SK-N-SH (cell line): ENCODE measurements around the gene FGD4. TPM values are rescaled to one million over a fixed set of nuclear protein-coding genes. Genes with fewer than 3 reads are reported as not detected.

Experiments used
- CTCF ChIA-PET: fragments of 300-600, 350-600 bp; formaldehyde crosslinking; extraction: SDS; loops from one replicate; lab custom pipeline; 2021; lab: Yijun Ruan, JAX
- POLR2A ChIA-PET: fragments of 350-600 bp; sonication (Branson Sonifier 250); formaldehyde crosslinking; extraction: SDS; loops from one replicate; lab custom pipeline; 2020; ENCODE audit warnings: antibody characterized with exemption, inconsistent platforms; lab: Yijun Ruan, JAX
- DNase-seq: peaks from one replicate; pipeline ENCODE4 v3.0.0; 2012
- H2AFZ ChIP-seq: fragments of 200-600 bp; sonication (generic); 2 replicates; pipeline ENCODE4 v1.8.1; 2016; ENCODE audit warnings: antibody characterized with exemption, mild to moderate bottlenecking, low read depth
- H3F3A ChIP-seq: fragments of 200-600 bp; sonication (generic); replicated peaks from 2 replicates; pipeline ENCODE3; 2016; ENCODE audit warnings: antibody characterized with exemption, mild to moderate bottlenecking; ENCODE audit not compliant: insufficient read depth
- H3K27ac ChIP-seq, 2 experiments: fragments of 200-500 bp in 1 of 2; fragments of 200-600 bp in 1 of 2; sonication (Bioruptor generic) in 1 of 2; sonication (generic), shearing (Covaris generic) in 1 of 2; 2 replicates each; pipeline versions ENCODE4 v1.5.1 to v1.6.1; 2014 to 2016; ENCODE audit warnings: low read depth in 2 of 2, inconsistent platforms in 1 of 2, low read length in 1 of 2, mild to moderate bottlenecking in 1 of 2, mixed read lengths in 1 of 2
- H3K27me3 ChIP-seq: fragments of 200-600 bp; sonication (generic), shearing (Covaris generic); 2 replicates; pipeline ENCODE4 v1.6.1; 2016; ENCODE audit warnings: mixed run types; ENCODE audit not compliant: insufficient read depth
- H3K36me3 ChIP-seq, 2 experiments: fragments of 200-500 bp in 1 of 2; fragments of 200-600 bp in 1 of 2; sonication (Bioruptor generic) in 1 of 2; sonication (generic) in 1 of 2; replicated peaks in 1 of 2; 2 replicates each; pipeline versions ENCODE3 to v1.5.1; 2014 to 2016; ENCODE audit warnings: low read length in 1 of 2, mild to moderate bottlenecking in 1 of 2; ENCODE audit not compliant: insufficient read depth in 2 of 2, control insufficient read depth in 1 of 2
- H3K4me1 ChIP-seq, 2 experiments: fragments of 200-500 bp in 1 of 2; fragments of 200-600 bp in 1 of 2; sonication (Bioruptor generic) in 1 of 2; sonication (generic), shearing (Covaris generic) in 1 of 2; 2 replicates each; pipeline versions ENCODE4 v1.5.1 to v1.6.1; 2014 to 2016; ENCODE audit warnings: low read depth in 1 of 2, low read length in 1 of 2, mixed run types in 1 of 2; ENCODE audit not compliant: insufficient read depth in 2 of 2, control insufficient read depth in 1 of 2
- H3K4me2 ChIP-seq: fragments of 200-600 bp; sonication (generic), shearing (Covaris generic); 2 replicates; pipeline ENCODE4 v1.6.1; 2017; ENCODE audit warnings: mixed run types
- H3K4me3 ChIP-seq, 2 experiments: fragments of 200-500 bp in 1 of 2; fragments of 200-600 bp in 1 of 2; sonication (Bioruptor generic) in 1 of 2; sonication (generic), shearing (Covaris generic) in 1 of 2; 2 replicates each; pipeline versions ENCODE4 v1.5.1 to v1.8.1; 2014 to 2016; ENCODE audit warnings: low read depth in 2 of 2, inconsistent platforms in 1 of 2, low read length in 1 of 2, mild to moderate bottlenecking in 1 of 2, mixed read lengths in 1 of 2, moderate library complexity in 1 of 2
- H3K79me2 ChIP-seq: fragments of 200-600 bp; sonication (generic); 2 replicates; pipeline ENCODE4 v1.8.1; 2017; ENCODE audit warnings: mild to moderate bottlenecking; ENCODE audit not compliant: insufficient read depth
- H3K9ac ChIP-seq: fragments of 200-600 bp; sonication (generic); 2 replicates; pipeline ENCODE4 v1.6.1; 2017; ENCODE audit warnings: mixed run types
- H3K9me2 ChIP-seq: fragments of 200-600 bp; sonication (generic); 2 replicates; pipeline ENCODE4 v1.6.1; 2017; ENCODE audit warnings: mixed run types
- H3K9me3 ChIP-seq: fragments of 200-600 bp; sonication (generic); 2 replicates; pipeline ENCODE4 v1.6.1; 2017; ENCODE audit warnings: mixed run types, mild to moderate bottlenecking, moderate library complexity
- H4K20me1 ChIP-seq: fragments of 200-600 bp; sonication (generic); 2 replicates; pipeline ENCODE4 v1.6.1; 2017; ENCODE audit warnings: mild to moderate bottlenecking, mixed run types; ENCODE audit not compliant: insufficient read depth
- CHD2 ChIP-seq: fragments of 150-350 bp; IDR thresholded peaks from 2 replicates; pipeline ENCODE4 v1.6.1; 2018; ENCODE audit warnings: low read length; ENCODE audit not compliant: partially characterized antibody
- CTCF ChIP-seq: fragments of 200-600 bp; sonication (generic); IDR thresholded peaks from 2 replicates; pipeline ENCODE4 v1.6.1; 2017; ENCODE audit warnings: antibody characterized with exemption, mild to moderate bottlenecking, moderate library complexity
- ELF1 ChIP-seq: IDR thresholded peaks from 2 replicates; pipeline ENCODE4 v1.4.0; 2012
- FOSL2 ChIP-seq: IDR thresholded peaks from 2 replicates; pipeline ENCODE4 v1.4.0; 2012; ENCODE audit warnings: low read depth, mild to moderate bottlenecking, moderate library complexity, borderline replicate concordance
- FOXJ3 ChIP-seq: sonication (generic); formaldehyde crosslinking; IDR thresholded peaks from 2 replicates; pipeline ENCODE4 v1.5.1; 2020; ENCODE audit warnings: mild to moderate bottlenecking, missing genetic modification reagents
- FOXM1 ChIP-seq: IDR thresholded peaks from 2 replicates; pipeline ENCODE4 v1.4.0; 2012; ENCODE audit warnings: low read depth, mild to moderate bottlenecking
- MEF2A ChIP-seq: IDR thresholded peaks from 2 replicates; pipeline ENCODE4 v1.4.0; 2012; ENCODE audit warnings: low read depth, borderline replicate concordance
- MXI1 ChIP-seq: IDR thresholded peaks from 2 replicates; pipeline ENCODE4 v1.6.1; 2012; ENCODE audit warnings: mild to moderate bottlenecking, low read depth, low read length, improper control_type of control experiment
- NRF1 ChIP-seq: IDR thresholded peaks from 2 replicates; pipeline ENCODE4 v1.6.1; 2012; ENCODE audit warnings: low read depth, mild to moderate bottlenecking, low read length
- POLR2AphosphoS5 ChIP-seq: IDR thresholded peaks from 2 replicates; pipeline ENCODE4 v1.6.1; 2012; ENCODE audit warnings: low read depth, low read length
- RAD21 ChIP-seq: IDR thresholded peaks from 2 replicates; pipeline ENCODE4 v1.6.1; 2012; ENCODE audit warnings: mild to moderate bottlenecking, low read length
- REST ChIP-seq: IDR thresholded peaks from 2 replicates; pipeline ENCODE4 v1.6.1; 2012; ENCODE audit warnings: mild to moderate bottlenecking, low read depth, low read length, moderate library complexity
- SMC3 ChIP-seq: IDR thresholded peaks from 2 replicates; pipeline ENCODE4 v1.6.1; 2012; ENCODE audit warnings: low read depth, low read length, improper control_type of control experiment
- TCF12 ChIP-seq: IDR thresholded peaks from 2 replicates; pipeline ENCODE4 v1.4.0; 2012
- TEAD4 ChIP-seq: IDR thresholded peaks from 2 replicates; pipeline ENCODE4 v1.4.0; 2012; ENCODE audit warnings: mild to moderate bottlenecking, borderline replicate concordance; ENCODE audit not compliant: insufficient read depth
- YY1 ChIP-seq: IDR thresholded peaks from 2 replicates; pipeline ENCODE4 v1.4.0; 2012; ENCODE audit warnings: low read depth, mild to moderate bottlenecking
- ZBTB33 ChIP-seq: IDR thresholded peaks from 2 replicates; pipeline ENCODE4 v1.4.0; 2012; ENCODE audit warnings: low read depth, borderline replicate concordance
- polyA plus RNA-seq, 3 experiments: library from polyadenylated mRNA; depleted of rRNA; stranded (reverse); fragments of >200 nt; gene quantifications; 2 replicates each; pipeline ENCODE4 v1.2.3, GENCODE V29; 2012

Gene FGD4
- polyA plus RNA-seq, 1 of the 3 experiments (the other 2 are of a cell fraction) = 0.26 TPM

- no peaks in the 10 kb centered on the region for H3K4me1 ChIP-seq
- H3K9me2 ChIP-seq = no peaks in the 10 kb centered on the region
- POLR2A ChIA-PET = no interaction called here
- H3K79me2 ChIP-seq = no peaks in the 10 kb centered on the region
- H3K4me3 ChIP-seq = no peak overlapping the region
- no peaks in the 10 kb centered on the region for H4K20me1 ChIP-seq
- H3K27me3 ChIP-seq = no peaks in the 10 kb centered on the region
- no peak for DNase-seq
- H3K36me3 ChIP-seq = no peaks in the 10 kb centered on the region
- no peak overlapping the region for H3K27ac ChIP-seq
- H3K9ac ChIP-seq = no peak overlapping the region
- CTCF ChIA-PET = interaction anchor here (1.2 kb wide), 1 partner anchor 177 kb away, joined by 3 read pairs; no protein-coding TSS in a partner anchor
- H3K4me2 ChIP-seq = no peak overlapping the region
- H3F3A ChIP-seq = no peaks in the 10 kb centered on the region
- no peak overlapping the region for H2AFZ ChIP-seq
- H3K9me3 ChIP-seq = no peaks in the 10 kb centered on the region
- TF ChIP-seq FOXJ3 (CRISPR knock-in tag) (no peak), MXI1 (no peak)
- TF ChIP-seq, all 33 proteins: peak for 0
Measured at GRCh38 chr12:32494656-32495055, 95.3 kb downstream of the FGD4 start.

GRCh38 chr12:32496946-32497345 is 97.6 kb downstream of the FGD4 start:
- Histone ChIP-seq H3K9me3 (no peaks in the 10 kb centered on the region), H3K9me2 (no peaks in the 10 kb centered on the region), H2AFZ (no peak overlapping the region), H3K27me3 (no peaks in the 10 kb centered on the region), H3K27ac (no peak overlapping the region), H3K9ac (no peak overlapping the region), H3K4me3 (no peak overlapping the region), H3F3A (peaks cover 3% of the 10 kb centered on the region), H3K79me2 (no peaks in the 10 kb centered on the region), H3K4me1 (no peaks in the 10 kb centered on the region), H4K20me1 (no peaks in the 10 kb centered on the region), H3K36me3 (no peaks in the 10 kb centered on the region), H3K4me2 (no peak overlapping the region)
- DNase-seq = no peak
- TF ChIP-seq FOSL2 (no peak), YY1 (no peak), SMC3 (no peak), MXI1 (no peak), CHD2 (no peak), ZBTB33 (no peak), TCF12 (no peak), RAD21 (no peak), NRF1 (no peak), FOXM1 (no peak), MEF2A (no peak), ELF1 (no peak), POLR2AphosphoS5 (no peak), REST (no peak), CTCF (no peak), TEAD4 (no peak)
- CTCF ChIA-PET = interaction anchor here (1.3 kb wide), 1 partner anchor 169 kb away, joined by 4 read pairs; no protein-coding TSS in a partner anchor
- POLR2A ChIA-PET = no interaction called here
